Measurements from ENCODE around the gene SLC8A1. TPM values are rescaled to one million over a fixed set of nuclear protein-coding genes. Genes with fewer than 3 reads are reported as not detected.

SLC8A1 gene
- total RNA-seq, 3 donors from 2014 or later = 8.2 to 14.2 (median 12.2) TPM

GRCh38 chr2:40470822-40471813, 19.2 kb upstream of the SLC8A1 start:
- TF ChIP-seq POLR2AphosphoS5 (IDR thresholded peaks at IDR 0.05) (no peak), CTCF (IDR thresholded peaks at IDR 0.05) (no peak), POLR2A (IDR thresholded peaks at IDR 0.05) (no peak)
- intact Hi-C loops (cut with DNase I; ENCODE audit: low total_unique reads) = no loop called here
- Histone ChIP-seq H3K27me3 (no peaks in the 10 kb centered on the region), H3K27ac (no peak overlapping the region), H3K4me3 (no peak overlapping the region), H3K9me3 (no peaks in the 10 kb centered on the region), H3K36me3 (no peaks in the 10 kb centered on the region), H3K4me1 (no peaks in the 10 kb centered on the region)
- no peak for DNase-seq (ENCODE audit: low spot score in 2 of 2)

GRCh38 chr2:40466935-40467572, 15.2 kb upstream of the SLC8A1 start:
- H3K27ac ChIP-seq = no peak overlapping the region
- no peaks in the 10 kb centered on the region for H3K4me1 ChIP-seq
- H3K36me3 ChIP-seq = no peaks in the 10 kb centered on the region
- no peaks in the 10 kb centered on the region for H3K9me3 ChIP-seq
- no peak for DNase-seq (ENCODE audit: low spot score in 2 of 2)
- intact Hi-C loops (cut with DNase I; ENCODE audit: low total_unique reads) = no loop called here
- TF ChIP-seq CTCF (IDR thresholded peaks at IDR 0.05) (no peak), POLR2AphosphoS5 (IDR thresholded peaks at IDR 0.05) (no peak), POLR2A (IDR thresholded peaks at IDR 0.05) (no peak)
- H3K4me3 ChIP-seq = no peak overlapping the region
- no peaks in the 10 kb centered on the region for H3K27me3 ChIP-seq

DNA sequence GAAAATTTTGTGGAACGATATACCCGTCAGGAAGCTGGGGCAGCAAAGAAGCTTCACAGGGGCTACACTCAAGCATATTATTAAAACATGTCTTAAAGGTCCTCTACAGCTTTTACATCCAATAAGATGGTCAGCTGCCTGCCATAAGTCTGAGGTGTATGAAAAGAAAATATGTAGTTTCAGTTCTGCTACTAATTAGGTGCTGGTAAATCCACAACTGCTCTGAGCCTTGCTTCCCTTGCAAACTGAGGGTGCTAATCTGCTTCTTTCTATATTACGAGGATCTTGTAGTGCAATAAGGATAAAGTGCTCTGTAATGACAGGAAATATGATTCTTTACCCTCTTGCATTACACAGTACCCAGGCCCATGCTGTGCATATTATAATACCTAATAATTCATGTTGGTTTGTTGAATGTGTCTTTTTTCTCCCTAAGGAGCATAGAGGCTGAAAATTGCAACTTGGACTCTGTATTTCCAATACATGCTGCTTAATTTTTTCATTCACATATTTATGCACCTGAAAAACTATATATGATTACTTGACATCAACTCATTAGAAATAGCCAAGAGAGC, 14.5 kb upstream of the SLC8A1 start:
- intact Hi-C loops (cut with DNase I; ENCODE audit: low total_unique reads) = no loop called here
- H3K27ac ChIP-seq = no peak overlapping the region
- no peaks in the 10 kb centered on the region for H3K9me3 ChIP-seq
- no peak for TF ChIP-seq POLR2AphosphoS5 (IDR thresholded peaks at IDR 0.05)
- no peak for TF ChIP-seq POLR2A (IDR thresholded peaks at IDR 0.05)
- no peak for TF ChIP-seq CTCF (IDR thresholded peaks at IDR 0.05)
- H3K36me3 ChIP-seq = no peaks in the 10 kb centered on the region
- no peaks in the 10 kb centered on the region for H3K27me3 ChIP-seq
- H3K4me1 ChIP-seq = no peaks in the 10 kb centered on the region
- no peak for DNase-seq (ENCODE audit: low spot score in 2 of 2)
- no peak overlapping the region for H3K4me3 ChIP-seq

- DNase-seq (ENCODE audit: low spot score in 2 of 2) = no peak
- intact Hi-C loops (cut with DNase I; ENCODE audit: low total_unique reads) = no loop called here
- no peaks in the 10 kb centered on the region for H3K36me3 ChIP-seq
- H3K4me3 ChIP-seq = no peak overlapping the region
- TF ChIP-seq CTCF (IDR thresholded peaks at IDR 0.05) (no peak), POLR2AphosphoS5 (IDR thresholded peaks at IDR 0.05) (no peak), POLR2A (IDR thresholded peaks at IDR 0.05) (no peak)
- no peaks in the 10 kb centered on the region for H3K9me3 ChIP-seq
- no peaks in the 10 kb centered on the region for H3K4me1 ChIP-seq
- no peak overlapping the region for H3K27ac ChIP-seq
- H3K27me3 ChIP-seq = no peaks in the 10 kb centered on the region
Measured at GRCh38 chr2:40463112-40463511, 11.2 kb upstream of the SLC8A1 start.

All from breast epithelium (tissue), 4 donors.